AG09319 (cell line): Measurements from ENCODE around the gene BBC3.

Experiments used
- DNase-seq: peaks from one replicate; pipeline ENCODE4 v3.0.0-alpha.2; 2010; ENCODE audit warnings: low read depth; ENCODE audit errors: extremely low read depth
- TF ChIP-seq, protein P1 (sequence below): IDR thresholded peaks from 2 replicates; pipeline ENCODE4 v1.5.1; 2011; ENCODE audit warnings: low read depth, mild to moderate bottlenecking, inconsistent platforms, low read length, moderate library complexity

Gene BBC3

GRCh38 chr19:47243364-47243775 lies 12.4 kb upstream of the BBC3 start:
- TF ChIP-seq, protein P1, sequence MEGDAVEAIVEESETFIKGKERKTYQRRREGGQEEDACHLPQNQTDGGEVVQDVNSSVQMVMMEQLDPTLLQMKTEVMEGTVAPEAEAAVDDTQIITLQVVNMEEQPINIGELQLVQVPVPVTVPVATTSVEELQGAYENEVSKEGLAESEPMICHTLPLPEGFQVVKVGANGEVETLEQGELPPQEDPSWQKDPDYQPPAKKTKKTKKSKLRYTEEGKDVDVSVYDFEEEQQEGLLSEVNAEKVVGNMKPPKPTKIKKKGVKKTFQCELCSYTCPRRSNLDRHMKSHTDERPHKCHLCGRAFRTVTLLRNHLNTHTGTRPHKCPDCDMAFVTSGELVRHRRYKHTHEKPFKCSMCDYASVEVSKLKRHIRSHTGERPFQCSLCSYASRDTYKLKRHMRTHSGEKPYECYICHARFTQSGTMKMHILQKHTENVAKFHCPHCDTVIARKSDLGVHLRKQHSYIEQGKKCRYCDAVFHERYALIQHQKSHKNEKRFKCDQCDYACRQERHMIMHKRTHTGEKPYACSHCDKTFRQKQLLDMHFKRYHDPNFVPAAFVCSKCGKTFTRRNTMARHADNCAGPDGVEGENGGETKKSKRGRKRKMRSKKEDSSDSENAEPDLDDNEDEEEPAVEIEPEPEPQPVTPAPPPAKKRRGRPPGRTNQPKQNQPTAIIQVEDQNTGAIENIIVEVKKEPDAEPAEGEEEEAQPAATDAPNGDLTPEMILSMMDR, result no peak
- no peak for DNase-seq

DNA sequence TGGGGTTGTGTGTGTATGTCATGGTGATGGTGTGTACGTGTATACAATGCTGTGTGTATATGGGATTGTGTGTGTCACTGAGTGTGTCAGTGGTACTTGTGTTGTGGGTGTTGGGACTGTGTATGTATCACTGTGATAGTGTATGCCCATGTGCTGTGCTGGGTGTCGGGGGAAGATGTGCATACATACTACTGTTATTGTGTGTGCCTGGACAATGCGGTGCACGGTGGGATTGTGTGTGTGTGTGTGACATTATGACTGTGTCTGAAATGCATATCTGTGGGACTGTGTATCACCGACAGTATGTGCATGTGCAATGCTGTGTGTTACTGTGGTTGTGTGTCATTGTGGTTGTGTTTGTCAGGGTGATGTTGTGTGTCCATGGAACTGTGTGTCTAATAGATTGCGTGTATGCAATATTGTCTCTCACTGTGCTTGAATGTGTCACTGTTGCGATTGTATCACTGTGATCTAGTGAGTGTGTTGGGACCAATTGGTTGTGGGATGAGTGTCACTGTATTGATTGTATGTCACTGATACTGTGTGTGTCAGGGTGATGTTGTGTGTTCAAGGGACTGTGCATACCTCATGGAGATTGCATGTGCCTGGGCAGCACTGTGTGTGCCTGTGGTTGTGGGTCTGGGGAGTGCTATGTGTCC lies 11.0 kb upstream of the BBC3 start:
- TF ChIP-seq, protein P1, result no peak

GRCh38 chr19:47240996-47241918 lies 10.3 kb upstream of the BBC3 start:
- TF ChIP-seq, protein P1, result no peak
- DNase-seq, result no peak

More for the DNA sequence above, 11.0 kb upstream of the BBC3 start:
- no peak for DNase-seq

- no peak for DNase-seq
- TF ChIP-seq, protein P1, result no peak
These were observed 9.6 kb upstream of the BBC3 start for GRCh38 chr19:47240556-47240955.

- TF ChIP-seq, protein P1, result no peak
- DNase-seq, result no peak
These were observed 8.8 kb upstream of the BBC3 start for GRCh38 chr19:47239610-47240296.

DNA sequence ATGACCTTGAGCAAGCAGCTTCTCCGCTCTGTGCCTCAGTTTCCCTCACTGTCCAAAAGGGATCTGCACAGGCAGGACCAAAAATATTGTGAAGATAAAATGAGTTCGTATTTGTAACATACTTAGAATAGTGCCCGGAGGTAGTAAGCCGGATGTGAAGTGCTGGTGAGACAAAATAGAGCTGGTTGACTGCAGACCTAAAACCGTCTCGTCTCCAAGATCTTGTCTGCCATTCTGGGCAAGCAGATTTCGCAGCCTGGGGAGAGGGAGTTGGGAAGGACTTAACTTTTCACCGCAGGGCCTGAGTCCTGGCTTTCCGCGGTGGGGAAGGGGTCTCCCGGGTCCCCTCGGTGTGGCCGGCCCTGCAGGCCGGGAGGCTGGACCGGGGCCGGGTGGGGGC lies 8.2 kb upstream of the BBC3 start:
- no peak for DNase-seq
- TF ChIP-seq, protein P1, result no peak
